Small intestine (tissue), 7 donors: ENCODE results near the gene KDM5B. TPM values are rescaled to one million over a fixed set of nuclear protein-coding genes. Genes with fewer than 3 reads are reported as not detected.
"Not testable (repeated sequence)": the region's sequence is repeated elsewhere in the genome, so short reads cannot be mapped to it uniquely, and the experiment has no call there.

ENCODE experiments used
- DNase-seq, 2 donors: peaks; one replicate each; pipeline versions ENCODE4 v3.0.0 to v3.0.0-alpha.2; 2013
- FAIRE-seq: peaks from 2 replicates; lab custom pipeline; 2012; peaks lifted over from hg19 to GRCh38; lab: Jason Lieb, UNC
- H3K27ac ChIP-seq, 3 donors: one replicate each; pipeline ENCODE4 v1.5.1; 2013; ENCODE audit warnings: low read length in 2 of 3, mild to moderate bottlenecking in 2 of 3, control low read depth in 1 of 3, inconsistent platforms in 1 of 3, low read depth in 1 of 3, moderate library complexity in 1 of 3
- H3K27me3 ChIP-seq, 3 donors: one replicate each; pipeline ENCODE4 v1.6.1; 2013; ENCODE audit warnings: low read length in 3 of 3, inconsistent platforms in 1 of 3; ENCODE audit not compliant: control insufficient read depth in 3 of 3, insufficient read depth in 3 of 3
- H3K36me3 ChIP-seq, 3 donors: one replicate each; pipeline ENCODE4 v1.6.1; 2013; ENCODE audit warnings: low read length in 3 of 3, inconsistent platforms in 1 of 3, low read depth in 1 of 3, mild to moderate bottlenecking in 1 of 3, moderate library complexity in 1 of 3; ENCODE audit not compliant: control insufficient read depth in 3 of 3, insufficient read depth in 2 of 3
- H3K4me1 ChIP-seq, 3 donors: one replicate each; pipeline ENCODE4 v1.6.1; 2013; ENCODE audit warnings: low read length in 2 of 3, inconsistent platforms in 1 of 3, low read depth in 1 of 3, mild to moderate bottlenecking in 1 of 3, moderate library complexity in 1 of 3; ENCODE audit not compliant: control insufficient read depth in 3 of 3, insufficient read depth in 2 of 3
- H3K4me3 ChIP-seq, 3 donors: one replicate each; pipeline ENCODE4 v1.5.1; 2013; ENCODE audit warnings: low read length in 3 of 3, control low read depth in 1 of 3, inconsistent platforms in 1 of 3, low read depth in 1 of 3, mild to moderate bottlenecking in 1 of 3, moderate library complexity in 1 of 3
- H3K9me3 ChIP-seq, 2 donors: one replicate each; pipeline ENCODE4 v1.6.1; 2013; ENCODE audit warnings: low read depth in 1 of 2, low read length in 1 of 2; ENCODE audit not compliant: control insufficient read depth in 2 of 2, insufficient read depth in 1 of 2
- WGBS, 3 donors: extraction: QIAGEN DNeasy Blood & Tissue Kit; methylation state at CpG; one replicate each; pipeline ENCODE4 v1.1.7; 2013; 5-methylcytosine and 5-hydroxymethylcytosine counted together
- polyA plus RNA-seq, 4 donors: library from polyadenylated mRNA; stranded (reverse) in 3 of 4; unstranded in 1 of 4; fragments of 200-250 nt in 3 of 4; fragments of 120-200 nt in 1 of 4; gene quantifications; one replicate each; pipeline versions ENCODE4 v1.2.1 to v1.2.3, GENCODE V29; 2013
- donor health status: healthy with polysubstance abuse.
- donor health status: control.
- donor health status: control.
- donor health status: Bipolar disorder and iron deficiency.
- donor health status: healthy.

Gene KDM5B
- polyA plus RNA-seq, 4 donors = 5.7 to 39.5 (median 9.1) TPM

DNA sequence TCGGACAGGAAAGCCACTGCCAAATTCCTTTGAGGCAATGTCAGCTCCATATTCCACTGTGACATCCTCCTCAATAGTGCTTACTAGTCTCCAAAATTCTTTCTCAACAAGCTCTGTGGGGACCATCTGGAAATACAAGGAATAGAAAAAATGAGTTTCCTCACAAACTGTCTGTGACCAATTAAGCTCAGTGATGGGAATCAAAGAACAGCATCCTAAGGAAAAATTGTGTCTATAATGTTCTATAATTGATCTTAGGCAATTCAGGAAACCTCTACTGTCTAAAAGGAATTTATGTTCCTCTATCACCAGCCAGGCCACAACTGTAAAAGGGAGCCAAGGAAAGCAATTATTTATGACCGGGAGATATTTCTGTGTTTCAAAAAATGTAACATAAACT lies 51.8 kb downstream of the KDM5B start:
- WGBS, 3 donors = 94 to 98% (median 96%) methylated on average over 2 of the region's 2 CpGs
- Histone ChIP-seq H3K27me3 (no peaks in the 10 kb centered on the region), H3K4me3 (no peak overlapping the region), H3K4me1 (no peaks in the 10 kb centered on the region), H3K9me3 (no peaks in the 10 kb centered on the region), H3K36me3 (peaks cover 8 to 26% (median 25%) of the 10 kb centered on the region in 3 donors), H3K27ac (no peak overlapping the region)
- no peak for DNase-seq
- FAIRE-seq = no peak

DNA sequence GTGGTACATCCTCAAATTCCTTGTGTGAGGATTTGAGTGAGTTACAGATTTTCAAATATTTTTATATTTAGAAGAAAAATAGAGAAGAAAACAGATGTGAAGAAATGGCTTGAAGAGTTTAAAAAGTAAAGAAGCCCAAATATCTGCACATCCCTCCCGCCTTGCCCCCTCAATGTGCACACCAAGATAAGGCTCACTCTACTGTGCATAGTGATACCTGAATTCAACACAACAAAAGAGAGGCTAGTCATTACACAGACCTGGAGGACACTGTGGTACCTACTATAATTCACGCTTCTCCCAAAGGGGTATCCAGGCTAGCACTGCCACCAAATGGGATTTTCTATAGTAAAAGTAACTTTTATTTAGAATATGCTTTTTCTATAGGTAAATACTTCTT lies 53.9 kb downstream of the KDM5B start:
- Histone ChIP-seq H3K27me3 (no peaks in the 10 kb centered on the region), H3K9me3 (no peaks in the 10 kb centered on the region), H3K27ac (no peak overlapping the region), H3K4me3 (no peak overlapping the region), H3K4me1 (no peaks in the 10 kb centered on the region), H3K36me3 (peaks cover 3 to 25% (median 20%) of the 10 kb centered on the region in 3 donors)
- 96 to 100% (median 98%) methylated on average over 2 of the region's 2 CpGs for WGBS, 3 donors
- DNase-seq (no peak), FAIRE-seq (no peak)

DNA sequence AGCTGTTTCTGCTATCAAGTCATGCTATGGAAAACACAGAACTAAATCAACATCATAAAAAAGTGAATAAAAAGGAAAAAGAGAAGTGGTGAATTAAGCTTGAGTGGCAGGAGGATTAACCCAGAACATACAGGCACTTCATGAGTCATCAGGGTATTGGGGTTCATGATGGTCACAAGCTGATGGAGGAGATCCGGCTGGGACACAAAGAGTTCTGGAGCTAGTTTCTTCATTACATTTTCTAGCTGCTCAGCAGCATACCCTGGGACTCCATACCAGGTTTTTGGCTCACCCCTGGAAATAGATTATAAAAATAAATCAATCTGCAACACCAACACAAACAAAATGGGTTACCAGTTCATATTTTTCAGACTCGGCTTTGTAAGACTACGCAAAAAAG lies 55.4 kb downstream of the KDM5B start:
- no peaks in the 10 kb centered on the region for H3K9me3 ChIP-seq
- H3K27ac ChIP-seq = no peak overlapping the region
- no peaks in the 10 kb centered on the region for H3K27me3 ChIP-seq
- peaks cover 8 to 24% (median 23%) of the 10 kb centered on the region in 3 donors for H3K36me3 ChIP-seq
- 63 to 78% (median 73%) methylated on average over 3 of the region's 3 CpGs for WGBS, 3 donors
- DNase-seq (no peak), FAIRE-seq (no peak)
- H3K4me1 ChIP-seq = no peaks in the 10 kb centered on the region
- H3K4me3 ChIP-seq = no peak overlapping the region

DNA sequence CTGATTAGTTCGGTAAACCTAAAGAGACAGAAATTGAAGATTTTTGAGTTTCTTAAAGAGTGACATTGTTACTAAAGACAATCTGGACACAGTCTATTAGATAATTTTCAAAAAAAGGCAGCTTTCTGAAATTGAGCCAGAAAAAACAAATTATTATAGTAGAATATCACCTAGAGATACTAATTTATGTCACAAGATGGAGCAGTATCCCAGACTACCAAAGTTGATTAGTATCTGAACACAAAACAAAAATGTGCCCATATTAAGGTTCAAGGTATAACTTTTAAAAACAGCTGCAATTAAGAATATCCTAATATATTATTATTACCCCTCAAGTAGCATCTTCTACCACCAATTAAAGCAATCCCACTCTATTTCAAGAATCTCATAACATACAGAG lies 57.5 kb downstream of the KDM5B start:
- H3K9me3 ChIP-seq = no peaks in the 10 kb centered on the region
- H3K4me1 ChIP-seq = no peaks in the 10 kb centered on the region
- no peak for FAIRE-seq
- no peak overlapping the region for H3K4me3 ChIP-seq
- 86 to 90% (median 88%) methylated on average over 1 of the region's 1 CpG for WGBS, 3 donors
- H3K27ac ChIP-seq = no peak overlapping the region
- DNase-seq = no peak
- H3K27me3 ChIP-seq = no peaks in the 10 kb centered on the region
- H3K36me3 ChIP-seq = peaks cover 6 to 21% (median 20%) of the 10 kb centered on the region in 3 donors

DNA sequence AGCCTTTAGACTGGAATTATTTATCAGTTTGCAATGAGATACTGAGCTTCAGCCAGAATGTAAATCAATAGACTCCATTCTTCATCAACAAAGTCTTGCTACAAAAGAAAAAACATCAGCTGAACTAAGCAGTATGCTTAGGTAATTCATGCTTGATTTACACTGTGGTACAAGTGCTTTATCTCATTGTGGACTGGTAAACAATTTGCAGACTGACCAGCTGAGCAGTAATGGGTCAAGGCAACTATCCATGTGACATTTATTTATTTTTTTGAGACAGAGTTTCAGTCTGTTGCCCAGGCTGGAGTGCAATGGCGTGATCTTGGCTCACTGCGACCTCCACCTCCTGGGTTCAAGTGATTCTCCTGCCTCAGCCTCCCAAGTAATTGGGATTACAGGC lies 58.2 kb downstream of the KDM5B start:
- no peak overlapping the region for H3K4me3 ChIP-seq
- DNase-seq (no peak), FAIRE-seq (no peak)
- H3K27me3 ChIP-seq = no peaks in the 10 kb centered on the region
- H3K4me1 ChIP-seq = no peaks in the 10 kb centered on the region
- H3K36me3 ChIP-seq = peaks cover 9 to 21% (median 18%) of the 10 kb centered on the region in 3 donors
- H3K27ac ChIP-seq = no peak overlapping the region
- peaks cover 0 to under 1% of the 10 kb centered on the region in 2 donors for H3K9me3 ChIP-seq
- 91 to 93% (median 92%) methylated on average over 2 of the region's 2 CpGs for WGBS, 3 donors

DNA sequence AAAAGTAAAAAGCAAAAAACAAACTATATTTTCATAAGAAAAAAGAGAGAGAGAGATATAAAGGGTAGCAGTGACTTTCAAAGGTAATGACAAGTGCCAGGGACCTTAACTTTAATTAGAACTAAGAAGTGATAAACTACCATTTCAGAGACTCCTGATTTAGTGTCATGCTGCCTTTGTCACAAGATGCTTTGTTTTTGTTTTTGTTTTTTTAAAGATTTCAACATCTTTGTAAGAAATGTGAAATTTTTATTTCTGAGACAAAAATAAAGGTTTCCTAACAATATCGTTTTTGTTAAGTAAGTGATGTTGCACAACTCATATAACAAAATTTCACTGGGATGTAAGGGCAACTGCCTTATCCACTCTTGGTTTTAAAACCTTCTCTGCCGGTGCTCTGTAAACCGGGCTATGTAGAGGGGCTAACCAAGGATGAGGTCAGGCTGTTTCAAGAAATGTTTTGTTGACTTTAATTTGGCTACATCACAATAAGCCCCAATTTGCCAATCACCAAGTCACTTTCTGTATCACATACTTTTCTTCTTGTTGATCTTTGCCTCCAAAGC lies 62.8 kb downstream of the KDM5B start:
- Histone ChIP-seq H3K27me3 (no peaks in the 10 kb centered on the region), H3K27ac (no peak overlapping the region), H3K4me1 (no peaks in the 10 kb centered on the region), H3K4me3 (no peak overlapping the region), H3K36me3 (peaks cover 5 to 37% (median 20%) of the 10 kb centered on the region in 3 donors), H3K9me3 (peaks cover 0 to 2% of the 10 kb centered on the region in 2 donors)
- FAIRE-seq (no peak), DNase-seq (no peak)
- 92 to 96% (median 94%) methylated on average over 3 of the region's 3 CpGs for WGBS, 3 donors

DNA sequence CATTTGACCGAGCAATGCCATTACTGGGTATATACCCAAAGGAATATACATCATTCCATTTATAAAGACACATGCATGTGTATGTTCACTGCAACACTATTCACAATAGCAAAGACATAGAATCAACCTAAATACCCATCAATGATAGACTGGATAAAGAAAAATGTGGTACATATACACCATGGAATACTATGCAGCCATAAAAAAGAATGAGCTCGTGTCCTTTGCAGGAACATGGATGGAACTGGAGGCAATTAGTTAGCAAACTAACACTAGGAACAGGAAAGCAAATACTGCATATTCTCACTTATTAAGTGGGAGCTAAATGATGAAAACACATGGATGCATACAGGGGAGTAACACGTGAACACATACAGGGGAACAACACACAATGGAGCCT lies 63.5 kb downstream of the KDM5B start:
- WGBS, 3 donors = 97 to 99% (median 99%) methylated on average over 3 of the region's 3 CpGs
- FAIRE-seq, H3K9me3 ChIP-seq, DNase-seq, H3K27ac ChIP-seq, H3K4me1 ChIP-seq, H3K27me3 ChIP-seq, H3K4me3 ChIP-seq: not testable (repeated sequence)
- H3K36me3 ChIP-seq = peaks cover 5 to 33% (median 20%) of the 10 kb centered on the region in 3 donors

DNA sequence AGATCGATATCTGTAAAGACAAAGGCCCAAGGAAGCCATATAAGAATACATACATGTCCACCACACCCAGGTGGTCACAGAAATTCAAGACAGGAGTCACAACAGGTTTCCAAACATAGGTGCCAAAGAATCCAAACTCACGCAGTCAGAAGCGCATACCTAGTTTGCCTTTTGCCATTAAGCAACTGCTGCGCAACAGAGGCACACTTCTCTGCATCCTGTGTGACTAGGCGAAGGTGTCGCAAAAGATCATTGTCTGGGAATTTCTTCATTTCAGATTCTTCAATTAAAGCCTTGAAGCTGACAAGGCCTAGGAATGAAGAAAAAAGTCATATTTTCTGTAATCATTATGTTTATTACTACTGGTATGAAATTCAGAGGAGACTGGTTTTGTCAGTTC lies 65.7 kb downstream of the KDM5B start:
- Histone ChIP-seq H3K4me1 (no peaks in the 10 kb centered on the region), H3K27me3 (no peaks in the 10 kb centered on the region), H3K36me3 (peaks cover 5 to 24% (median 15%) of the 10 kb centered on the region in 3 donors), H3K27ac (no peak overlapping the region), H3K9me3 (peaks cover 0 to 2% of the 10 kb centered on the region in 2 donors), H3K4me3 (no peak overlapping the region)
- 97 to 98% (median 98%) methylated on average over 6 of the region's 6 CpGs for WGBS, 3 donors
- FAIRE-seq (no peak), DNase-seq (no peak)

DNA sequence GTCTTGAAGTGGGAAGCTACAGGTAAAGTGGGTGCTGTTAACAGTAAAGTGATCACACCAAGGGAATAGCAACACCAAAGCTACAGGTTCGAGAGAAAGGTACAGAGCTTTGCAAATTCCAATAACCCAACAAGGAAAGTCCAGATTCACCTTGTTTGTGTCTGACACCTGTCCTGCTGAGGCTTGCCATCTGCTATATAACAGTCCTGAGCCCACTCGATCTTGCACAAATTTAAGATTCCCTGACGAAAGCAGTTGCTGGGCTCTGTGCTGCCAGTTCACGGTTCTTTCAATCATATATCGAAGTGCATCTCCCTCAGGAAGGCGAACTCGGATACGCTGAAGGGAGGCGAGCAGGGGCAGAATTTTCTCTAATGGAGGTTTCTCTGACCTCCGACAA lies 75.0 kb downstream of the KDM5B start:
- peaks cover 24 to 48% (median 26%) of the 10 kb centered on the region in 3 donors for H3K36me3 ChIP-seq
- no peak for FAIRE-seq

More for the DNA sequence above, 75.0 kb downstream of the KDM5B start:
- no peaks in the 10 kb centered on the region for H3K27me3 ChIP-seq
- 94 to 95% (median 95%) methylated on average over 10 of the region's 10 CpGs for WGBS, 3 donors
- H3K4me1 ChIP-seq = no peaks in the 10 kb centered on the region
- no peaks in the 10 kb centered on the region for H3K9me3 ChIP-seq
- no peak overlapping the region for H3K27ac ChIP-seq
- H3K4me3 ChIP-seq = no peak overlapping the region
- no peak for DNase-seq
